SJSA1 (cell line): ENCODE data around the gene UVSSA. TPM values are rescaled to one million over a fixed set of nuclear protein-coding genes. Genes with fewer than 3 reads are reported as not detected.

ENCODE experiments used
- DNase-seq, 2 experiments: peaks; one replicate each; pipeline ENCODE4 v3.0.0-alpha.2; 2015 to 2020; ENCODE audit warnings: low spot score in 2 of 2, low read depth in 1 of 2
- H3K27ac ChIP-seq: fragments of 250-450 bp; sonication (Bioruptor Pico); 2 replicates; pipeline ENCODE4 v1.5.1; 2020; ENCODE audit warnings: mild to moderate bottlenecking, moderate library complexity
- H3K27me3 ChIP-seq: fragments of 250-450 bp; sonication (Bioruptor Pico); replicated peaks from 2 replicates; pipeline ENCODE4 v1.5.1; 2020; ENCODE audit warnings: mild to moderate bottlenecking, moderate library complexity
- H3K36me3 ChIP-seq: fragments of 250-450 bp; sonication (Bioruptor Pico); 2 replicates; pipeline ENCODE4 v1.5.1; 2020; ENCODE audit warnings: mild to moderate bottlenecking
- H3K4me1 ChIP-seq: fragments of 250-450 bp; sonication (Bioruptor Pico); replicated peaks from 2 replicates; pipeline ENCODE4 v1.6.1; 2021; ENCODE audit warnings: mild to moderate bottlenecking
- H3K4me3 ChIP-seq: fragments of 250-450 bp; sonication (Bioruptor Pico); 2 replicates; pipeline ENCODE4 v1.5.1; 2020; ENCODE audit warnings: mild to moderate bottlenecking
- H3K9me3 ChIP-seq: fragments of 250-450 bp; sonication (Bioruptor Pico); replicated peaks from 2 replicates; pipeline ENCODE4 v1.5.1; 2020; ENCODE audit warnings: mild to moderate bottlenecking
- total RNA-seq: library from RNA; depleted of rRNA; stranded (reverse); fragments of >200 nt; shearing (Covaris generic); gene quantifications from 2 replicates; pipeline ENCODE4 v1.2.3, GENCODE V29; 2014

The UVSSA gene
- total RNA-seq, 1 experiment from 2014 or later: 2.5 TPM

DNA sequence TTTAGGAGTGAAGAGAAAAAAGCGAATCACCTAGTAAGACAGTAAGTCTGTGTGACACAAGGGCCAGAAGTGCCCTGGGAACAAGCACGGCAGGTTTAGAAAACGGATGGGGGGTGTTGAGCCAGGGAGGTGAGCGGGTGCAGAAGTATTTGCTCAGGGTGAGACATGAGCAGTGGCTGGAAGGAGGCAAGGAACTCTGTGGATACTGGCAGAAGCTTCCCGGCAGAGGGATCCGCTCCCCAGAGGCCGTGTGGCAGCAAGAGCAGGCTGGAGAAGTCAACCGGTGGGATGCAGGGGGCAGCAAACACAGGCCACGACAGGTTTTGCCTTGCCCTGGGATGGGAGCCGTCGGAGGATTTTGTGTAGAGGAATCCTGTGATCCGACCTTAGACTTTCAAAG, 2.3 kb upstream of the UVSSA start:
- no peaks in the 10 kb centered on the region for H3K9me3 ChIP-seq
- H3K4me3 ChIP-seq: no peak overlapping the region
- H3K27ac ChIP-seq: no peak overlapping the region
- H3K4me1 ChIP-seq: peaks cover 22% of the 10 kb centered on the region
- H3K36me3 ChIP-seq: peaks cover 12% of the 10 kb centered on the region; the same call in 1 of the 2 replicates
- no peak for DNase-seq
- H3K27me3 ChIP-seq: no peaks in the 10 kb centered on the region

DNA sequence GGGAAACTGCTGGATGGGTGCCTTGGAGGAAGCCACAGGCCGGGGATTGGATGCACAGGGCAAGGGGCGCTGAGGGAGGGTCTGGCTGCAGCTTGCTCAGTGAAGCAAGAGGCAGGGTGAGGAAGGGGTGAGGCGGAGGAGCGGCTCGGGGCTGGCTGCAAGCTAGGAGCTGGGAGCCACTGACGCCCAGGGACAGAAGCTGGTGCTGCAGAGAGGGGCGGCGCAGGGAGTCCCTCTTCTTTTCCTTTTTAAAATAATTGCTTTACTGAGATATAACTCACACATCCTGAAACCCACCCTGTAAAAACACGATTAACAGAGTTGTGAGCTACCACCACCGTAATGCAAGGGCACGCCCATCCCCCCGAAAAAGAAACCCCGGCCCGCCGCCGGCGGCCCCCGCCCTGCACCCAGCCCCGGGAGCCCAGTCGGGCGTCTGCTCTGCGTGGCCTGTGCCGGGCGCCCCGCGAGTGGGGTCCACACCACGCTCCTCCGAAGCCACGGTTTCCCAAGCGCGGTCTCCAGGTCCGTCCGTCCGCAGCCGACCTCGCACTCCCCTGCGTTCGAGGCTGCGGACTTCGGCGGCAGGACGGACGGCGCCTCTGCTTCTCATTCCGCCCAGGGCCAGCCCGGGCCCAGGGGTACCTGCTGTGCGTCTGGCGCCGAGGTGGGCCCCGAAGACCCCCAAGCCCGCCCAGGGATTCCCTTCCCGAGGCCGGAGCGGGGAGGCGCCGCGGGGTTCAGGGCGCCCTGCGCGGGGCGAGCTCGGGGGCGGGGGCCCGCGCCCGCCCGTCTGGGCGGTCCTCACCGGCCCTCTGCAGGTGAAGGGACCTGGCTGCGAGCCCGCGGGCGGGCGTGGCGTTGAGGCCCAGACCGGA, 866 bp upstream of the UVSSA start:
- Histone ChIP-seq H3K9me3 (no peaks in the 10 kb centered on the region), H3K4me1 (peaks cover 22% of the 10 kb centered on the region), H3K27ac (peak overlapping the region; percentile 70), H3K4me3 (peak overlapping the region; percentile 90), H3K27me3 (no peaks in the 10 kb centered on the region), H3K36me3 (peaks cover 10% of the 10 kb centered on the region; the same call in 1 of the 2 replicates)
- DNase-seq: peak in 1 of 2 experiments; percentile 19

GRCh38 chr4:1347410-1347864, 429 bp downstream of the UVSSA start:
- Histone ChIP-seq H3K9me3 (no peaks in the 10 kb centered on the region), H3K4me3 (peak overlapping the region; percentile 90), H3K4me1 (peaks cover 11% of the 10 kb centered on the region), H3K36me3 (peaks cover 7% of the 10 kb centered on the region), H3K27me3 (no peaks in the 10 kb centered on the region), H3K27ac (peak overlapping the region; percentile 78)
- DNase-seq: peak; percentile 63

GRCh38 chr4:1348014-1348513, 1.1 kb downstream of the UVSSA start:
- no peak for DNase-seq
- H3K4me1 ChIP-seq: peaks cover 11% of the 10 kb centered on the region; the same call in 1 of the 2 replicates
- H3K9me3 ChIP-seq: no peaks in the 10 kb centered on the region
- H3K36me3 ChIP-seq: peaks cover 7% of the 10 kb centered on the region
- H3K4me3 ChIP-seq: peak overlapping the region; percentile 90
- peak overlapping the region; percentile 78 for H3K27ac ChIP-seq
- H3K27me3 ChIP-seq: no peaks in the 10 kb centered on the region

- no peaks in the 10 kb centered on the region for H3K9me3 ChIP-seq
- H3K36me3 ChIP-seq: peaks cover 7% of the 10 kb centered on the region
- H3K4me3 ChIP-seq: no peak overlapping the region
- no peaks in the 10 kb centered on the region for H3K27me3 ChIP-seq
- peaks cover 11% of the 10 kb centered on the region; the same call in 1 of the 2 replicates for H3K4me1 ChIP-seq
- DNase-seq: no peak
- H3K27ac ChIP-seq: no peak overlapping the region
These were observed 1.7 kb downstream of the UVSSA start for GRCh38 chr4:1348746-1349145.

- peaks cover 11% of the 10 kb centered on the region; the same call in 1 of the 2 replicates for H3K4me1 ChIP-seq
- H3K9me3 ChIP-seq: no peaks in the 10 kb centered on the region
- H3K4me3 ChIP-seq: no peak overlapping the region
- no peaks in the 10 kb centered on the region for H3K27me3 ChIP-seq
- H3K27ac ChIP-seq: no peak overlapping the region
- no peak for DNase-seq
- peaks cover 7% of the 10 kb centered on the region for H3K36me3 ChIP-seq
These were observed 2.6 kb downstream of the UVSSA start for GRCh38 chr4:1349359-1350168.

DNA sequence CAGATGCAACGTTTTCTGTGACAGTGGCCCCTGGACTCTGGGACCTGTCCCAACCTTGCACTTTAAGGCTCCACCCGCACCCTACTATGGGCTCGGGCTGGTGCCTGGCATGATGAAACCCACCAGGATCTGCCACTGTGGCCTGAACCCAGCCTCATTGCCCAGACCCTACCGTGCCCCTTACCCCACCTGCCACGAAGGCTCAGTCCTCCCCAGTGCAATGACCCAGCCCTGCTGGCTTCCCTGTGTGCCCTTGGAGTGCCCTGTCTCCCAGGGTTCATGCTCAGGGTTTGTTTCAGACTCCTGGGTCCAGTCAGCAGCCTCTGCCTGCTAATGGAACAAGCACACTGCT, 3.1 kb downstream of the UVSSA start:
- Histone ChIP-seq H3K27ac (no peak overlapping the region), H3K4me1 (peaks cover 10% of the 10 kb centered on the region; the same call in 1 of the 2 replicates), H3K9me3 (no peaks in the 10 kb centered on the region), H3K36me3 (peaks cover 7% of the 10 kb centered on the region), H3K4me3 (no peak overlapping the region), H3K27me3 (no peaks in the 10 kb centered on the region)
- DNase-seq: no peak

- H3K27ac ChIP-seq: no peak overlapping the region
- no peaks in the 10 kb centered on the region for H3K9me3 ChIP-seq
- peaks cover 4% of the 10 kb centered on the region for H3K36me3 ChIP-seq
- H3K27me3 ChIP-seq: no peaks in the 10 kb centered on the region
- DNase-seq: peak; percentile 45 to 70
- peaks cover 8% of the 10 kb centered on the region; the same call in 1 of the 2 replicates for H3K4me1 ChIP-seq
- no peak overlapping the region for H3K4me3 ChIP-seq
These were observed 5.0 kb downstream of the UVSSA start for GRCh38 chr4:1351854-1352566.

DNA sequence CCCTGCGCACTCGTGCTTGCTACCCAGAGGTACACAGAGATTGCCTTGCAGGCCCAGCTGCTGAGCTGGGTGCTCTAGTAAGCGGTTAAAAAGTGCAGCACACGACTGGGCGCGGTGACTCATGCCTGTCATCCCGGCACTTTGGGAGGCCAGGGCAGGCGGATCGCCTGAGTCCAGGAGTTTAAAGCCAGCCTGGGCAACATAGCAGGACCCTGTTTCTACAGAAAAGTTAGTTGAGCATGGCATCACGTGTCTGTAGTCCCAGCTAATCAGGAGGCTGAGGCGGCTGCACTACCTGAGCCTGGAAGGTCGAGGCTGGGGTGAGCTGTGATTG, 5.5 kb downstream of the UVSSA start:
- Histone ChIP-seq H3K27ac (no peak overlapping the region), H3K4me1 (peaks cover 8% of the 10 kb centered on the region; the same call in 1 of the 2 replicates), H3K4me3 (no peak overlapping the region), H3K27me3 (no peaks in the 10 kb centered on the region), H3K9me3 (no peaks in the 10 kb centered on the region), H3K36me3 (no peaks in the 10 kb centered on the region; the same call in 1 of the 2 replicates)
- DNase-seq: no peak

GRCh38 chr4:1353186-1354055, 6.4 kb downstream of the UVSSA start:
- Histone ChIP-seq H3K4me3 (no peak overlapping the region), H3K27me3 (no peaks in the 10 kb centered on the region), H3K9me3 (no peaks in the 10 kb centered on the region), H3K36me3 (no peaks in the 10 kb centered on the region; the same call in 1 of the 2 replicates), H3K4me1 (no peaks in the 10 kb centered on the region), H3K27ac (no peak overlapping the region)
- DNase-seq: no peak

GRCh38 chr4:1354136-1354982, 7.4 kb downstream of the UVSSA start:
- no peaks in the 10 kb centered on the region for H3K9me3 ChIP-seq
- H3K27ac ChIP-seq: no peak overlapping the region
- H3K4me1 ChIP-seq: no peaks in the 10 kb centered on the region
- DNase-seq: no peak
- no peak overlapping the region for H3K4me3 ChIP-seq
- H3K36me3 ChIP-seq: no peaks in the 10 kb centered on the region; the same call in 1 of the 2 replicates
- H3K27me3 ChIP-seq: no peaks in the 10 kb centered on the region

DNA sequence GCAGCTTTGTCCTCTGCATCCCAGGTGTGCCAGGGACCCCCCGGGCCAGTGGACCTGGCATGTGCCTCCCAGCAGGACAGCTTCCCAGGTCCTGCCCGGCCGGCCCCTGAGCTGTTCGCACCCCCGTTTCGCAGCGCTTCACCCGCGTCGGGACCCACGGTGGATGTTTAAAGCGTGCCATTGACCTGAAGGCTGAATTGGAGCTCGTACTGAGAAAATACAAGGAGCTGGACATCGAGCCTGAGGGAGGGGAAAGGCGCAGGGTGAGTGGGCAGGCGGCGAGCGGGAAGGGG, 7.9 kb downstream of the UVSSA start:
- no peaks in the 10 kb centered on the region for H3K4me1 ChIP-seq
- H3K36me3 ChIP-seq: no peaks in the 10 kb centered on the region; the same call in 1 of the 2 replicates
- no peak overlapping the region for H3K4me3 ChIP-seq
- no peaks in the 10 kb centered on the region for H3K9me3 ChIP-seq
- no peak for DNase-seq
- H3K27ac ChIP-seq: no peak overlapping the region
- H3K27me3 ChIP-seq: no peaks in the 10 kb centered on the region
